H9 (cell line): ENCODE data around the gene NUP205. TPM values are rescaled to one million over a fixed set of nuclear protein-coding genes. Genes with fewer than 3 reads are reported as not detected.

Experiments used
- DNase-seq: peaks from one replicate; pipeline ENCODE4 v3.0.0-alpha.2; 2017
- H2AFZ ChIP-seq: one replicate; pipeline ENCODE4 v1.6.1; 2013; ENCODE audit warnings: mild to moderate bottlenecking, low read length, control low read depth, moderate library complexity
- H2AK5ac ChIP-seq: 2 replicates; pipeline ENCODE4 v1.6.1; 2013; ENCODE audit warnings: low read length, control low read depth, mixed read lengths; ENCODE audit not compliant: insufficient read length
- H2BK120ac ChIP-seq: one replicate; pipeline ENCODE4 v1.6.1; 2013; ENCODE audit warnings: low read depth, mild to moderate bottlenecking, low read length, control low read depth, inconsistent platforms; ENCODE audit not compliant: poor library complexity, severe bottlenecking
- H2BK12ac ChIP-seq: 2 replicates; pipeline ENCODE4 v1.6.1; 2013; ENCODE audit warnings: low read length, control low read depth, mixed read lengths, low read depth; ENCODE audit not compliant: insufficient read length
- H2BK15ac ChIP-seq: 2 replicates; pipeline ENCODE4 v1.6.1; 2013; ENCODE audit warnings: low read depth, low read length, control low read depth
- H2BK20ac ChIP-seq: one replicate; pipeline ENCODE4 v1.6.1; 2013; ENCODE audit warnings: low read depth, mild to moderate bottlenecking, low read length, control low read depth, inconsistent platforms; ENCODE audit not compliant: poor library complexity, severe bottlenecking
- H2BK5ac ChIP-seq: 2 replicates; pipeline ENCODE4 v1.6.1; 2013; ENCODE audit warnings: low read length, control low read depth, mixed read lengths; ENCODE audit not compliant: insufficient read length
- H3K14ac ChIP-seq: 2 replicates; pipeline ENCODE4 v1.6.1; 2013; ENCODE audit warnings: low read length, control low read depth; ENCODE audit not compliant: insufficient read depth
- H3K18ac ChIP-seq: 2 replicates; pipeline ENCODE4 v1.6.1; 2013; ENCODE audit warnings: low read depth, mild to moderate bottlenecking, mixed read lengths, low read length, control low read depth; ENCODE audit not compliant: insufficient read length
- H3K23ac ChIP-seq: 2 replicates; pipeline ENCODE4 v1.6.1; 2013; ENCODE audit warnings: low read length, control low read depth, mixed read lengths, low read depth; ENCODE audit not compliant: insufficient read length
- H3K23me2 ChIP-seq: 2 replicates; pipeline ENCODE4 v1.6.1; 2013; ENCODE audit warnings: low read depth, mild to moderate bottlenecking, mixed read lengths, low read length, control low read depth; ENCODE audit not compliant: insufficient read length, poor library complexity, severe bottlenecking
- H3K27ac ChIP-seq: 2 replicates; pipeline ENCODE4 v1.5.1; 2013; ENCODE audit warnings: low read length, control low read depth, mixed read lengths, low read depth; ENCODE audit not compliant: insufficient read length
- H3K27me3 ChIP-seq: 2 replicates; pipeline ENCODE4 v1.6.1; 2013; ENCODE audit warnings: low read length, control low read depth, inconsistent platforms; ENCODE audit not compliant: insufficient read depth
- H3K4ac ChIP-seq: 2 replicates; pipeline ENCODE4 v1.6.1; 2013; ENCODE audit warnings: low read depth, mild to moderate bottlenecking, control low read depth, inconsistent platforms, low read length, moderate library complexity
- H3K4me1 ChIP-seq: 2 replicates; pipeline ENCODE4 v1.6.1; 2013; ENCODE audit warnings: low read length, control low read depth, inconsistent platforms; ENCODE audit not compliant: insufficient read depth
- H3K4me2 ChIP-seq: 2 replicates; pipeline ENCODE4 v1.6.1; 2013; ENCODE audit warnings: low read length, control low read depth, mixed read lengths; ENCODE audit not compliant: insufficient read length, insufficient read depth
- H3K56ac ChIP-seq: 2 replicates; pipeline ENCODE4 v1.6.1; 2013; ENCODE audit warnings: low read depth, mild to moderate bottlenecking, mixed read lengths, low read length, control low read depth; ENCODE audit not compliant: insufficient read length
- H3K79me1 ChIP-seq: 2 replicates; pipeline ENCODE4 v1.6.1; 2013; ENCODE audit warnings: low read depth, mild to moderate bottlenecking, moderate library complexity, low read length, control low read depth, inconsistent platforms; ENCODE audit not compliant: insufficient read depth, poor library complexity, severe bottlenecking
- H3K79me2 ChIP-seq: 2 replicates; pipeline ENCODE4 v1.6.1; 2013; ENCODE audit warnings: low read length, control low read depth, inconsistent platforms; ENCODE audit not compliant: insufficient read depth
- H3K9ac ChIP-seq: 2 replicates; pipeline ENCODE4 v1.6.1; 2013; ENCODE audit warnings: low read length, control low read depth, mixed read lengths; ENCODE audit not compliant: insufficient read length; ENCODE audit errors: extremely low read depth
- H3K9me3 ChIP-seq: one replicate; pipeline ENCODE4 v1.6.1; 2013; ENCODE audit warnings: low read depth, low read length, inconsistent platforms; ENCODE audit not compliant: control insufficient read depth
- H3T11ph ChIP-seq: one replicate; pipeline ENCODE4 v1.6.1; 2013; ENCODE audit warnings: mild to moderate bottlenecking, low read length, control low read depth, inconsistent platforms
- H4K20me1 ChIP-seq: one replicate; pipeline ENCODE4 v1.6.1; 2013; ENCODE audit not compliant: control insufficient read depth, insufficient read length, insufficient read depth
- H4K5ac ChIP-seq: 2 replicates; pipeline ENCODE4 v1.6.1; 2013; ENCODE audit warnings: low read depth, mild to moderate bottlenecking, mixed read lengths, low read length, control low read depth; ENCODE audit not compliant: insufficient read length
- H4K8ac ChIP-seq: replicated peaks from 2 replicates; pipeline ENCODE4 v1.6.1; 2013; ENCODE audit warnings: low read length, control low read depth, mixed read lengths, low read depth; ENCODE audit not compliant: insufficient read length
- H4K91ac ChIP-seq: 2 replicates; pipeline ENCODE4 v1.6.1; 2013; ENCODE audit warnings: low read depth, mild to moderate bottlenecking, moderate library complexity, mixed read lengths, low read length, control low read depth; ENCODE audit not compliant: insufficient read length
- H3K27ac Mint-ChIP-seq, 3 experiments: 2 replicates in 2 of 3; 3 replicates in 1 of 3; pipeline ENCODE4 v1.8.0; 2020 to 2021; ENCODE audit warnings: mixed read lengths in 3 of 3, mild to moderate bottlenecking in 1 of 3, moderate library complexity in 1 of 3
- H3K27me3 Mint-ChIP-seq: 2 replicates; pipeline ENCODE4 v1.8.0; 2021; ENCODE audit warnings: low read depth, mild to moderate bottlenecking, moderate library complexity, mixed read lengths
- H3K36me3 Mint-ChIP-seq, 3 experiments: 2 replicates in 2 of 3; 3 replicates in 1 of 3; pipeline ENCODE4 v1.8.0; 2020 to 2021; ENCODE audit warnings: low read depth in 3 of 3, mixed read lengths in 3 of 3; ENCODE audit not compliant: insufficient read depth in 1 of 3
- H3K4me1 Mint-ChIP-seq, 2 experiments: 2 replicates each; pipeline ENCODE4 v1.8.0; 2020; ENCODE audit warnings: mixed read lengths in 2 of 2
- H3K4me3 Mint-ChIP-seq, 2 experiments: 2 replicates in 1 of 2; 3 replicates in 1 of 2; pipeline ENCODE4 v1.8.0; 2020 to 2021; ENCODE audit warnings: mild to moderate bottlenecking in 2 of 2, mixed read lengths in 2 of 2, moderate library complexity in 1 of 2
- H3K9me3 Mint-ChIP-seq, 2 experiments: 2 replicates in 1 of 2; 3 replicates in 1 of 2; pipeline ENCODE4 v1.8.0; 2020; ENCODE audit warnings: mild to moderate bottlenecking in 2 of 2, mixed read lengths in 2 of 2, moderate library complexity in 1 of 2
- WGBS: extraction: QIAGEN DNeasy Blood & Tissue Kit; methylation state at CpG from one replicate; pipeline ENCODE4 v1.1.7; 2013; ENCODE audit warnings: missing lambda C conversion rate, low lambda C conversion rate, mixed read lengths; ENCODE audit not compliant: insufficient read length; ENCODE audit errors: extremely low coverage; 5-methylcytosine and 5-hydroxymethylcytosine counted together
- total RNA-seq: library from RNA; stranded (reverse); gene quantifications from 2 replicates; pipeline ENCODE4 v1.2.1, GENCODE V29; 2021
- TF ChIP-seq, protein P1 (sequence below): fragments of 200-600 bp; sonication (generic); conservative IDR thresholded peaks from 3 replicates; pipeline ENCODE4 v1.8.0; 2021; ENCODE audit warnings: antibody characterized with exemption, mild to moderate bottlenecking

The NUP205 gene
- total RNA-seq, 1 experiment from 2014 or later = 158 TPM

DNA sequence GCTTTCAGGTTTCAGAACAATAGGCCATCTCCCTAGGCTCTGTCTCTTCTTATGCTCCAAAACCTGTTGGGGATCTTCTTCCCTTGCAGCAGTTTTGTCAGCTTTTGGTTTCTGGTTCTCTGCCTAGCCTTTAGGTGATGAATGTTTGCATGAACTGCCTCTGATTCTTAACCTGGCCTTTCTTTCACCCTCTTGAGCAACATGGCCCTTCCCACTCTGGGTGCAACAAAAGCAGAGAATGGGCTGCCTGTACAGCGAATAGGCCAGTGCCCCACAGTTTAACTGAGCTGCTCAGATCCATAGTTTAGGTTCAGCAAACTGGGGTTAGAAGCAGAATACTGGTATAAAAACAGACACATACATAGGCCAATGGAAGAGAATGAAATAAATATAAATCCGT, 18.1 kb upstream of the NUP205 start:
- DNase-seq = no peak
- TF ChIP-seq, protein P1, sequence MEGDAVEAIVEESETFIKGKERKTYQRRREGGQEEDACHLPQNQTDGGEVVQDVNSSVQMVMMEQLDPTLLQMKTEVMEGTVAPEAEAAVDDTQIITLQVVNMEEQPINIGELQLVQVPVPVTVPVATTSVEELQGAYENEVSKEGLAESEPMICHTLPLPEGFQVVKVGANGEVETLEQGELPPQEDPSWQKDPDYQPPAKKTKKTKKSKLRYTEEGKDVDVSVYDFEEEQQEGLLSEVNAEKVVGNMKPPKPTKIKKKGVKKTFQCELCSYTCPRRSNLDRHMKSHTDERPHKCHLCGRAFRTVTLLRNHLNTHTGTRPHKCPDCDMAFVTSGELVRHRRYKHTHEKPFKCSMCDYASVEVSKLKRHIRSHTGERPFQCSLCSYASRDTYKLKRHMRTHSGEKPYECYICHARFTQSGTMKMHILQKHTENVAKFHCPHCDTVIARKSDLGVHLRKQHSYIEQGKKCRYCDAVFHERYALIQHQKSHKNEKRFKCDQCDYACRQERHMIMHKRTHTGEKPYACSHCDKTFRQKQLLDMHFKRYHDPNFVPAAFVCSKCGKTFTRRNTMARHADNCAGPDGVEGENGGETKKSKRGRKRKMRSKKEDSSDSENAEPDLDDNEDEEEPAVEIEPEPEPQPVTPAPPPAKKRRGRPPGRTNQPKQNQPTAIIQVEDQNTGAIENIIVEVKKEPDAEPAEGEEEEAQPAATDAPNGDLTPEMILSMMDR = no peak
- Histone ChIP-seq H3K23me2 (no peaks in the 10 kb centered on the region), H2BK15ac (no peak overlapping the region), H3K9me3 (no peaks in the 10 kb centered on the region), H3K9ac (no peak overlapping the region), H3K4me1 (no peaks in the 10 kb centered on the region), H3T11ph (no peak overlapping the region), H3K4me2 (no peak overlapping the region), H3K4ac (no peak overlapping the region), H2AFZ (no peak overlapping the region), H4K91ac (no peak overlapping the region), H3K79me1 (no peaks in the 10 kb centered on the region), H3K14ac (no peak overlapping the region), H4K5ac (no peak overlapping the region), H2BK120ac (no peak overlapping the region), H4K8ac (no peak overlapping the region), H2BK5ac (no peak overlapping the region), H2AK5ac (no peak overlapping the region), H2BK12ac (no peak overlapping the region), H3K23ac (no peak overlapping the region), H3K27ac (no peak overlapping the region), H3K56ac (no peak overlapping the region), H2BK20ac (no peak overlapping the region), H3K18ac (no peak overlapping the region), H4K20me1 (no peaks in the 10 kb centered on the region), H3K79me2 (no peaks in the 10 kb centered on the region), H3K27me3 (no peaks in the 10 kb centered on the region)
- no CpG with 5 or more reads among the region's 2 CpGs for WGBS
- no peaks in the 10 kb centered on the region for H3K36me3 Mint-ChIP-seq
- peak overlapping the region in 2 of 3 experiments; percentile 9 to 55; a peak in 2 of 7 replicates for H3K27ac Mint-ChIP-seq
- H3K4me1 Mint-ChIP-seq = peaks cover 4% of the 10 kb centered on the region in 2 experiments; a peak in 3 of 4 replicates
- no peak overlapping the region for H3K4me3 Mint-ChIP-seq
- H3K9me3 Mint-ChIP-seq = no peaks in the 10 kb centered on the region
- no peaks in the 10 kb centered on the region for H3K27me3 Mint-ChIP-seq
